HG03432 (cell line): ENCODE data around the gene OR2L8.

ENCODE experiments used
- ATAC-seq: cut with Tn5 transposase; IDR thresholded peaks from one replicate; pipeline ENCODE4 v1.9.1; 2021; ENCODE audit warnings: mild to moderate bottlenecking, moderate library complexity; ENCODE audit not compliant: unreplicated experiment

Gene OR2L8

GRCh38 chr1:247966532-247967204 lies 18.0 kb downstream of the OR2L8 start:
- ATAC-seq: peak; percentile 87

GRCh38 chr1:247992986-247993385 lies 44.3 kb downstream of the OR2L8 start:
- no peak for ATAC-seq

GRCh38 chr1:247998811-247999210 lies 50.2 kb downstream of the OR2L8 start:
- ATAC-seq: no peak
